Fibroblast of lung (primary cell): ENCODE measurements around the gene CENPX.

Experiments
- CTCF ChIP-seq, 2 donors: IDR thresholded peaks in 1 of 2; conservative IDR thresholded peaks in 1 of 2; 1 replicate in 1 of 2; 2 replicates in 1 of 2; pipeline ENCODE4 v1.5.1; 2011 to 2012; ENCODE audit warnings: low read length in 2 of 2, control low read depth in 1 of 2, inconsistent platforms in 1 of 2, low read depth in 1 of 2, mild to moderate bottlenecking in 1 of 2
- EZH2 ChIP-seq: IDR thresholded peaks from 2 replicates; pipeline ENCODE4 v1.5.1; 2012; ENCODE audit warnings: low read length, control low read depth, mild to moderate bottlenecking; ENCODE audit errors: missing control alignments

GRCh38 chr17:82059272-82060000 lies 36.8 kb upstream of the CENPX start:
- TF ChIP-seq CTCF (conservative IDR thresholded peaks at IDR 0.05 in 1 of 2, IDR thresholded peaks at IDR 0.05 in 1 of 2; ENCODE audit: low read depth in 1 of 2, low read length in 2 of 2) (no peak), EZH2 (no peak)
